ENCODE data around the gene BRMS1L. TPM values are rescaled to one million over a fixed set of nuclear protein-coding genes. Genes with fewer than 3 reads are reported as not detected.

The BRMS1L gene
- total and polyA plus RNA-seq, 2 of the 13 experiments (the other 11 are each of a cell fraction or from before 2014, with no cell fraction given): 21.1 to 23.8 TPM

- TF ChIP-seq ARID3A (IDR thresholded peaks at IDR 0.05; ENCODE audit: low read depth, low read length) (peak; percentile 100), ZNF883 (CRISPR knock-in tag; IDR thresholded peaks at IDR 0.05; ENCODE audit: not compliant biosample characterization) (peak; percentile 3), ZNF839 (CRISPR knock-in tag; IDR thresholded peaks at IDR 0.05; ENCODE audit: borderline replicate concordance) (no peak), REL (CRISPR knock-in tag; conservative IDR thresholded peaks at IDR 0.05) (0 out of 2 replicates have a peak, but pooled peaks have one; percentile 22), ZNF639 (CRISPR knock-in tag; conservative IDR thresholded peaks at IDR 0.05) (no peak), RXRB (CRISPR knock-in tag; IDR thresholded peaks at IDR 0.05; ENCODE audit: borderline replicate concordance) (peak; percentile 57; the same call in 1 of the 2 replicates)
These were observed 7.6 kb upstream of the BRMS1L start (continued) for GRCh38 chr14:35818346-35819115.

Measured in HepG2 (cell line).